GM18870 (cell line): ENCODE data around the gene DDAH1.

ENCODE experiments used
- ATAC-seq: cut with Tn5 transposase; IDR thresholded peaks from one replicate; pipeline ENCODE4 v1.9.1; 2021; ENCODE audit warnings: moderate library complexity; ENCODE audit not compliant: unreplicated experiment

Gene DDAH1

GRCh38 chr1:85397490-85398032 is 67.4 kb downstream of the DDAH1 start:
- ATAC-seq: no peak

- ATAC-seq: no peak
Observed at GRCh38 chr1:85396194-85396593, 68.8 kb downstream of the DDAH1 start.

GRCh38 chr1:85394130-85394529 is 70.8 kb downstream of the DDAH1 start:
- ATAC-seq: no peak

GRCh38 chr1:85393490-85393889 is 71.5 kb downstream of the DDAH1 start:
- ATAC-seq: no peak

GRCh38 chr1:85388416-85388815 is 76.5 kb downstream of the DDAH1 start:
- ATAC-seq: no peak

GRCh38 chr1:85387781-85388180 is 77.2 kb downstream of the DDAH1 start:
- ATAC-seq: no peak

- no peak for ATAC-seq
Observed at GRCh38 chr1:85386068-85386722, 78.8 kb downstream of the DDAH1 start.

- ATAC-seq: no peak
Observed at GRCh38 chr1:85379203-85380136, 85.5 kb downstream of the DDAH1 start.

- ATAC-seq: no peak
Observed at GRCh38 chr1:85378534-85378933, 86.4 kb downstream of the DDAH1 start.

GRCh38 chr1:85376356-85376755 is 88.6 kb downstream of the DDAH1 start:
- ATAC-seq: no peak

GRCh38 chr1:85375493-85375892 is 89.5 kb downstream of the DDAH1 start:
- ATAC-seq: no peak

GRCh38 chr1:85374160-85374559 is 90.8 kb downstream of the DDAH1 start:
- no peak for ATAC-seq

GRCh38 chr1:85373378-85373708 is 91.6 kb downstream of the DDAH1 start:
- ATAC-seq: no peak

GRCh38 chr1:85372683-85373377 is 92.1 kb downstream of the DDAH1 start:
- ATAC-seq: no peak

GRCh38 chr1:85371021-85371420 is 93.9 kb downstream of the DDAH1 start:
- ATAC-seq: no peak

- ATAC-seq: no peak
Observed at GRCh38 chr1:85368073-85368770, 96.7 kb downstream of the DDAH1 start.

GRCh38 chr1:85366391-85367170 is 98.4 kb downstream of the DDAH1 start:
- ATAC-seq: no peak

- ATAC-seq: no peak
Observed at GRCh38 chr1:85365851-85366250, 99.1 kb downstream of the DDAH1 start.

- no peak for ATAC-seq
Observed at GRCh38 chr1:85363521-85363920, 101.4 kb downstream of the DDAH1 start.

GRCh38 chr1:85363092-85363491 is 101.9 kb downstream of the DDAH1 start:
- no peak for ATAC-seq
